H9 (cell line): ENCODE data around the gene IZUMO2. TPM values are rescaled to one million over a fixed set of nuclear protein-coding genes. Genes with fewer than 3 reads are reported as not detected.

Experiments
- DNase-seq: peaks from one replicate; pipeline ENCODE4 v3.0.0-alpha.2; 2017
- H2AFZ ChIP-seq: one replicate; pipeline ENCODE4 v1.6.1; 2013; ENCODE audit warnings: mild to moderate bottlenecking, low read length, control low read depth, moderate library complexity
- H2AK5ac ChIP-seq: 2 replicates; pipeline ENCODE4 v1.6.1; 2013; ENCODE audit warnings: low read length, control low read depth, mixed read lengths; ENCODE audit not compliant: insufficient read length
- H2BK120ac ChIP-seq: one replicate; pipeline ENCODE4 v1.6.1; 2013; ENCODE audit warnings: low read depth, mild to moderate bottlenecking, low read length, control low read depth, inconsistent platforms; ENCODE audit not compliant: poor library complexity, severe bottlenecking
- H2BK12ac ChIP-seq: 2 replicates; pipeline ENCODE4 v1.6.1; 2013; ENCODE audit warnings: low read length, control low read depth, mixed read lengths, low read depth; ENCODE audit not compliant: insufficient read length
- H2BK15ac ChIP-seq: 2 replicates; pipeline ENCODE4 v1.6.1; 2013; ENCODE audit warnings: low read depth, low read length, control low read depth
- H2BK20ac ChIP-seq: one replicate; pipeline ENCODE4 v1.6.1; 2013; ENCODE audit warnings: low read depth, mild to moderate bottlenecking, low read length, control low read depth, inconsistent platforms; ENCODE audit not compliant: poor library complexity, severe bottlenecking
- H2BK5ac ChIP-seq: 2 replicates; pipeline ENCODE4 v1.6.1; 2013; ENCODE audit warnings: low read length, control low read depth, mixed read lengths; ENCODE audit not compliant: insufficient read length
- H3K14ac ChIP-seq: 2 replicates; pipeline ENCODE4 v1.6.1; 2013; ENCODE audit warnings: low read length, control low read depth; ENCODE audit not compliant: insufficient read depth
- H3K18ac ChIP-seq: 2 replicates; pipeline ENCODE4 v1.6.1; 2013; ENCODE audit warnings: low read depth, mild to moderate bottlenecking, mixed read lengths, low read length, control low read depth; ENCODE audit not compliant: insufficient read length
- H3K23ac ChIP-seq: 2 replicates; pipeline ENCODE4 v1.6.1; 2013; ENCODE audit warnings: low read length, control low read depth, mixed read lengths, low read depth; ENCODE audit not compliant: insufficient read length
- H3K23me2 ChIP-seq: 2 replicates; pipeline ENCODE4 v1.6.1; 2013; ENCODE audit warnings: low read depth, mild to moderate bottlenecking, mixed read lengths, low read length, control low read depth; ENCODE audit not compliant: insufficient read length, poor library complexity, severe bottlenecking
- H3K27ac ChIP-seq: 2 replicates; pipeline ENCODE4 v1.5.1; 2013; ENCODE audit warnings: low read length, control low read depth, mixed read lengths, low read depth; ENCODE audit not compliant: insufficient read length
- H3K27me3 ChIP-seq: 2 replicates; pipeline ENCODE4 v1.6.1; 2013; ENCODE audit warnings: low read length, control low read depth, inconsistent platforms; ENCODE audit not compliant: insufficient read depth
- H3K4ac ChIP-seq: 2 replicates; pipeline ENCODE4 v1.6.1; 2013; ENCODE audit warnings: low read depth, mild to moderate bottlenecking, control low read depth, inconsistent platforms, low read length, moderate library complexity
- H3K4me1 ChIP-seq: 2 replicates; pipeline ENCODE4 v1.6.1; 2013; ENCODE audit warnings: low read length, control low read depth, inconsistent platforms; ENCODE audit not compliant: insufficient read depth
- H3K4me2 ChIP-seq: 2 replicates; pipeline ENCODE4 v1.6.1; 2013; ENCODE audit warnings: low read length, control low read depth, mixed read lengths; ENCODE audit not compliant: insufficient read length, insufficient read depth
- H3K56ac ChIP-seq: 2 replicates; pipeline ENCODE4 v1.6.1; 2013; ENCODE audit warnings: low read depth, mild to moderate bottlenecking, mixed read lengths, low read length, control low read depth; ENCODE audit not compliant: insufficient read length
- H3K79me1 ChIP-seq: 2 replicates; pipeline ENCODE4 v1.6.1; 2013; ENCODE audit warnings: low read depth, mild to moderate bottlenecking, moderate library complexity, low read length, control low read depth, inconsistent platforms; ENCODE audit not compliant: insufficient read depth, poor library complexity, severe bottlenecking
- H3K79me2 ChIP-seq: 2 replicates; pipeline ENCODE4 v1.6.1; 2013; ENCODE audit warnings: low read length, control low read depth, inconsistent platforms; ENCODE audit not compliant: insufficient read depth
- H3K9ac ChIP-seq: 2 replicates; pipeline ENCODE4 v1.6.1; 2013; ENCODE audit warnings: low read length, control low read depth, mixed read lengths; ENCODE audit not compliant: insufficient read length; ENCODE audit errors: extremely low read depth
- H3K9me3 ChIP-seq: one replicate; pipeline ENCODE4 v1.6.1; 2013; ENCODE audit warnings: low read depth, low read length, inconsistent platforms; ENCODE audit not compliant: control insufficient read depth
- H3T11ph ChIP-seq: one replicate; pipeline ENCODE4 v1.6.1; 2013; ENCODE audit warnings: mild to moderate bottlenecking, low read length, control low read depth, inconsistent platforms
- H4K20me1 ChIP-seq: one replicate; pipeline ENCODE4 v1.6.1; 2013; ENCODE audit not compliant: control insufficient read depth, insufficient read length, insufficient read depth
- H4K5ac ChIP-seq: 2 replicates; pipeline ENCODE4 v1.6.1; 2013; ENCODE audit warnings: low read depth, mild to moderate bottlenecking, mixed read lengths, low read length, control low read depth; ENCODE audit not compliant: insufficient read length
- H4K8ac ChIP-seq: replicated peaks from 2 replicates; pipeline ENCODE4 v1.6.1; 2013; ENCODE audit warnings: low read length, control low read depth, mixed read lengths, low read depth; ENCODE audit not compliant: insufficient read length
- H4K91ac ChIP-seq: 2 replicates; pipeline ENCODE4 v1.6.1; 2013; ENCODE audit warnings: low read depth, mild to moderate bottlenecking, moderate library complexity, mixed read lengths, low read length, control low read depth; ENCODE audit not compliant: insufficient read length
- H3K27ac Mint-ChIP-seq, 3 experiments: 2 replicates in 2 of 3; 3 replicates in 1 of 3; pipeline ENCODE4 v1.8.0; 2020 to 2021; ENCODE audit warnings: mixed read lengths in 3 of 3, mild to moderate bottlenecking in 1 of 3, moderate library complexity in 1 of 3
- H3K27me3 Mint-ChIP-seq: 2 replicates; pipeline ENCODE4 v1.8.0; 2021; ENCODE audit warnings: low read depth, mild to moderate bottlenecking, moderate library complexity, mixed read lengths
- H3K36me3 Mint-ChIP-seq, 3 experiments: 2 replicates in 2 of 3; 3 replicates in 1 of 3; pipeline ENCODE4 v1.8.0; 2020 to 2021; ENCODE audit warnings: low read depth in 3 of 3, mixed read lengths in 3 of 3; ENCODE audit not compliant: insufficient read depth in 1 of 3
- H3K4me1 Mint-ChIP-seq, 2 experiments: 2 replicates each; pipeline ENCODE4 v1.8.0; 2020; ENCODE audit warnings: mixed read lengths in 2 of 2
- H3K4me3 Mint-ChIP-seq, 2 experiments: 2 replicates in 1 of 2; 3 replicates in 1 of 2; pipeline ENCODE4 v1.8.0; 2020 to 2021; ENCODE audit warnings: mild to moderate bottlenecking in 2 of 2, mixed read lengths in 2 of 2, moderate library complexity in 1 of 2
- H3K9me3 Mint-ChIP-seq, 2 experiments: 2 replicates in 1 of 2; 3 replicates in 1 of 2; pipeline ENCODE4 v1.8.0; 2020; ENCODE audit warnings: mild to moderate bottlenecking in 2 of 2, mixed read lengths in 2 of 2, moderate library complexity in 1 of 2
- WGBS: extraction: QIAGEN DNeasy Blood & Tissue Kit; methylation state at CpG from one replicate; pipeline ENCODE4 v1.1.7; 2013; ENCODE audit warnings: missing lambda C conversion rate, low lambda C conversion rate, mixed read lengths; ENCODE audit not compliant: insufficient read length; ENCODE audit errors: extremely low coverage; 5-methylcytosine and 5-hydroxymethylcytosine counted together
- total RNA-seq: library from RNA; stranded (reverse); gene quantifications from 2 replicates; pipeline ENCODE4 v1.2.1, GENCODE V29; 2021
- TF ChIP-seq, protein P1 (sequence below): fragments of 200-600 bp; sonication (generic); conservative IDR thresholded peaks from 3 replicates; pipeline ENCODE4 v1.8.0; 2021; ENCODE audit warnings: antibody characterized with exemption, mild to moderate bottlenecking

Gene IZUMO2
- total RNA-seq, 1 experiment from 2014 or later: not detected

GRCh38 chr19:50207730-50208129, 44.6 kb upstream of the IZUMO2 start:
- H3K27ac Mint-ChIP-seq: no peak overlapping the region
- Histone ChIP-seq H3K18ac (no peak overlapping the region), H4K8ac (no peak overlapping the region), H3K79me1 (no peaks in the 10 kb centered on the region), H2AFZ (no peak overlapping the region), H2BK20ac (no peak overlapping the region), H3K9ac (no peak overlapping the region), H3K4me1 (no peaks in the 10 kb centered on the region), H2BK15ac (no peak overlapping the region), H3K27me3 (no peaks in the 10 kb centered on the region), H4K91ac (no peak overlapping the region), H2BK12ac (no peak overlapping the region), H3K27ac (no peak overlapping the region), H3K79me2 (no peaks in the 10 kb centered on the region), H3K4ac (no peak overlapping the region), H3K4me2 (no peak overlapping the region), H4K5ac (no peak overlapping the region), H3K23me2 (peaks cover 8% of the 10 kb centered on the region), H3K23ac (no peak overlapping the region), H3K56ac (no peak overlapping the region), H2BK5ac (no peak overlapping the region), H3K9me3 (no peaks in the 10 kb centered on the region), H2AK5ac (no peak overlapping the region), H3T11ph (no peak overlapping the region), H4K20me1 (no peaks in the 10 kb centered on the region), H3K14ac (no peak overlapping the region), H2BK120ac (no peak overlapping the region)
- peaks cover 3 to 17% of the 10 kb centered on the region in 2 experiments for H3K4me1 Mint-ChIP-seq
- no CpG with 5 or more reads among the region's 2 CpGs for WGBS
- TF ChIP-seq, protein P1, sequence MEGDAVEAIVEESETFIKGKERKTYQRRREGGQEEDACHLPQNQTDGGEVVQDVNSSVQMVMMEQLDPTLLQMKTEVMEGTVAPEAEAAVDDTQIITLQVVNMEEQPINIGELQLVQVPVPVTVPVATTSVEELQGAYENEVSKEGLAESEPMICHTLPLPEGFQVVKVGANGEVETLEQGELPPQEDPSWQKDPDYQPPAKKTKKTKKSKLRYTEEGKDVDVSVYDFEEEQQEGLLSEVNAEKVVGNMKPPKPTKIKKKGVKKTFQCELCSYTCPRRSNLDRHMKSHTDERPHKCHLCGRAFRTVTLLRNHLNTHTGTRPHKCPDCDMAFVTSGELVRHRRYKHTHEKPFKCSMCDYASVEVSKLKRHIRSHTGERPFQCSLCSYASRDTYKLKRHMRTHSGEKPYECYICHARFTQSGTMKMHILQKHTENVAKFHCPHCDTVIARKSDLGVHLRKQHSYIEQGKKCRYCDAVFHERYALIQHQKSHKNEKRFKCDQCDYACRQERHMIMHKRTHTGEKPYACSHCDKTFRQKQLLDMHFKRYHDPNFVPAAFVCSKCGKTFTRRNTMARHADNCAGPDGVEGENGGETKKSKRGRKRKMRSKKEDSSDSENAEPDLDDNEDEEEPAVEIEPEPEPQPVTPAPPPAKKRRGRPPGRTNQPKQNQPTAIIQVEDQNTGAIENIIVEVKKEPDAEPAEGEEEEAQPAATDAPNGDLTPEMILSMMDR: no peak
- DNase-seq: no peak
- peaks cover 16% of the 10 kb centered on the region for H3K27me3 Mint-ChIP-seq
- H3K9me3 Mint-ChIP-seq: peaks cover 0 to 3% of the 10 kb centered on the region in 2 experiments; a peak in 1 of 5 replicates
- no peak overlapping the region; a peak in 1 of 5 replicates for H3K4me3 Mint-ChIP-seq
- H3K36me3 Mint-ChIP-seq: peaks cover 13 to 27% (median 16%) of the 10 kb centered on the region in 3 experiments
